CD4-positive, alpha-beta T cell treated with Interleukin-4 for 4 hours (primary cell): ENCODE data around the gene CCNG2.

ENCODE experiments used
- DNase-seq: peaks from one replicate; pipeline ENCODE4 v3.0.0-alpha.2; 2020

CCNG2 gene

GRCh38 chr4:77156912-77157858 is at the start of gene CCNG2:
Gene CCNG2, plus strand, starts transcription at chr4:77157207. Its CDS starts 1,326 bp downstream, at chr4:77158533.
- peak; percentile 88 for DNase-seq

- no peak for DNase-seq
These were observed 46.3 kb upstream of the CCNG2 start for GRCh38 chr4:77110730-77111129.

GRCh38 chr4:77113069-77113468 is 43.9 kb upstream of the CCNG2 start:
- no peak for DNase-seq

- no peak for DNase-seq
These were observed 39.3 kb upstream of the CCNG2 start for GRCh38 chr4:77117721-77118120.

GRCh38 chr4:77120886-77121508 is 36.0 kb upstream of the CCNG2 start:
- no peak for DNase-seq

- DNase-seq: no peak
These were observed 35.2 kb upstream of the CCNG2 start for GRCh38 chr4:77121736-77122240.

GRCh38 chr4:77122656-77123055 is 34.4 kb upstream of the CCNG2 start:
- no peak for DNase-seq

GRCh38 chr4:77123411-77123810 is 33.6 kb upstream of the CCNG2 start:
- DNase-seq: no peak

- DNase-seq: no peak
These were observed 32.4 kb upstream of the CCNG2 start for GRCh38 chr4:77124576-77124975.

- no peak for DNase-seq
These were observed 31.0 kb upstream of the CCNG2 start for GRCh38 chr4:77125961-77126360.

GRCh38 chr4:77126809-77127208 is 30.2 kb upstream of the CCNG2 start:
- peak; percentile 10 for DNase-seq

- DNase-seq: no peak
These were observed 29.8 kb upstream of the CCNG2 start for GRCh38 chr4:77127215-77127614.

- no peak for DNase-seq
These were observed 29.0 kb upstream of the CCNG2 start for GRCh38 chr4:77127837-77128621.

- no peak for DNase-seq
These were observed 24.2 kb upstream of the CCNG2 start for GRCh38 chr4:77132652-77133312.

- DNase-seq: peak; percentile 15
These were observed 19.6 kb upstream of the CCNG2 start for GRCh38 chr4:77137448-77137847.

GRCh38 chr4:77141964-77142645 is 14.9 kb upstream of the CCNG2 start:
- peak; percentile 16 for DNase-seq

GRCh38 chr4:77142646-77143028 is 14.4 kb upstream of the CCNG2 start:
- DNase-seq: no peak

GRCh38 chr4:77143091-77143490 is 13.9 kb upstream of the CCNG2 start:
- DNase-seq: no peak

- peak; percentile 13 for DNase-seq
These were observed 11.2 kb upstream of the CCNG2 start for GRCh38 chr4:77145842-77146185.

GRCh38 chr4:77146186-77147078 is 10.6 kb upstream of the CCNG2 start:
- DNase-seq: peak; percentile 19
